Measurements from ENCODE around the gene IGF2R.

IGF2R gene

DNA sequence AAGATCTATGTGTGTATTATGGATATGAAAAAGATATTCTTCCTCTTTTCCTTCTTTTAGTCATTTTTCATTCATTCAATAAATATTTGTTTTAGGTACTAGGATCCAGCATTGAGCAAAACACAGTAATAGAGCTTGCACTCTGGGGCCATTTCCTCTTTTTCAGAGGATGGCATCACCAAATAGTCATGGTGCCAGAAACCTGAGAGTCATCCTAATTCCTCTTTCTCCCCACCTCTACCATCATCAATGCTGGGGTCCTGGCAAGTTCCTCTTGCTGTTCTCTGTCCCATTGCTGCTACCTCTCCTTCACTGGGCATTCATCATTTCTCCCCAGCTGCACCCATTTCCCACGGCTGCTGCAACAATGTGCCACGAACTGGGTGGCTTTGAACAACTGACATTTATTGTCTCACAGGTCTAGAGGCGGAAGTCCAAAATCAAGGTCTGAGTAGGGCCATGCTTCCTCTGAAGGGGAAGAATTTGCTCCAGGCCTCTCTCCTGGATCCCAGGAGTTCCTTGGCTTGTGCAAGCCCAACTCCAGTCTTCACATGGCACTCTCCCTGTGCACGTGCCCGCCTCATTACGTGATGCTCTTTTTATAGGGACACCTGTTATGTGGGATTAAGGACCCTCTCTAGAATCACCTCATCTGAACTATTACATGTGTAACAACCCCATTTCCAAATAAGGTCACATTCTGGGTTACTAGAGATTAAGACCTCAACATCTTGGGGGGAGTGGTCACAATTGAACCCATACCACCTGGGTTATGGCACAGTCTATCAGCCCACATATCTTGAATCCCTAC is 9.5 kb upstream of the IGF2R start:
- H3K4me3 ChIP-seq (ENCODE audit: low read depth, low read length) = no peak overlapping the region
- no peaks in the 10 kb centered on the region for H3K79me2 ChIP-seq
- no peaks in the 10 kb centered on the region for H3K27me3 ChIP-seq (ENCODE audit: control insufficient read depth, insufficient read depth, low read length)
- H3K9me3 ChIP-seq (ENCODE audit: control insufficient read depth, low read length) = no peaks in the 10 kb centered on the region
- H3K4me2 ChIP-seq (ENCODE audit: low read length) = no peak overlapping the region
- TF ChIP-seq, protein P1, sequence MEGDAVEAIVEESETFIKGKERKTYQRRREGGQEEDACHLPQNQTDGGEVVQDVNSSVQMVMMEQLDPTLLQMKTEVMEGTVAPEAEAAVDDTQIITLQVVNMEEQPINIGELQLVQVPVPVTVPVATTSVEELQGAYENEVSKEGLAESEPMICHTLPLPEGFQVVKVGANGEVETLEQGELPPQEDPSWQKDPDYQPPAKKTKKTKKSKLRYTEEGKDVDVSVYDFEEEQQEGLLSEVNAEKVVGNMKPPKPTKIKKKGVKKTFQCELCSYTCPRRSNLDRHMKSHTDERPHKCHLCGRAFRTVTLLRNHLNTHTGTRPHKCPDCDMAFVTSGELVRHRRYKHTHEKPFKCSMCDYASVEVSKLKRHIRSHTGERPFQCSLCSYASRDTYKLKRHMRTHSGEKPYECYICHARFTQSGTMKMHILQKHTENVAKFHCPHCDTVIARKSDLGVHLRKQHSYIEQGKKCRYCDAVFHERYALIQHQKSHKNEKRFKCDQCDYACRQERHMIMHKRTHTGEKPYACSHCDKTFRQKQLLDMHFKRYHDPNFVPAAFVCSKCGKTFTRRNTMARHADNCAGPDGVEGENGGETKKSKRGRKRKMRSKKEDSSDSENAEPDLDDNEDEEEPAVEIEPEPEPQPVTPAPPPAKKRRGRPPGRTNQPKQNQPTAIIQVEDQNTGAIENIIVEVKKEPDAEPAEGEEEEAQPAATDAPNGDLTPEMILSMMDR (IDR thresholded peaks at IDR 0.05) = no peak
- H3K27ac ChIP-seq = peak overlapping the region; percentile 11
- H3K9ac ChIP-seq = no peak overlapping the region
- H2AFZ ChIP-seq = peak overlapping the region; percentile 17
- H3K36me3 ChIP-seq (ENCODE audit: control insufficient read depth, insufficient read depth, low read length) = no peaks in the 10 kb centered on the region
- no peaks in the 10 kb centered on the region for H3K4me1 ChIP-seq

- Histone ChIP-seq H3K9ac (no peak overlapping the region), H3K79me2 (no peaks in the 10 kb centered on the region), H3K36me3 (ENCODE audit: control insufficient read depth, insufficient read depth, low read length) (no peaks in the 10 kb centered on the region), H3K4me3 (ENCODE audit: low read depth, low read length) (no peak overlapping the region), H3K27ac (peak overlapping the region; percentile 11), H3K4me1 (no peaks in the 10 kb centered on the region), H3K27me3 (ENCODE audit: control insufficient read depth, insufficient read depth, low read length) (no peaks in the 10 kb centered on the region), H2AFZ (peak overlapping the region; percentile 17), H3K9me3 (ENCODE audit: control insufficient read depth, low read length) (no peaks in the 10 kb centered on the region), H3K4me2 (ENCODE audit: low read length) (no peak overlapping the region)
- TF ChIP-seq, protein P1 (IDR thresholded peaks at IDR 0.05) = no peak
Observed at GRCh38 chr6:159959976-159960384, 8.9 kb upstream of the IGF2R start.

DNA sequence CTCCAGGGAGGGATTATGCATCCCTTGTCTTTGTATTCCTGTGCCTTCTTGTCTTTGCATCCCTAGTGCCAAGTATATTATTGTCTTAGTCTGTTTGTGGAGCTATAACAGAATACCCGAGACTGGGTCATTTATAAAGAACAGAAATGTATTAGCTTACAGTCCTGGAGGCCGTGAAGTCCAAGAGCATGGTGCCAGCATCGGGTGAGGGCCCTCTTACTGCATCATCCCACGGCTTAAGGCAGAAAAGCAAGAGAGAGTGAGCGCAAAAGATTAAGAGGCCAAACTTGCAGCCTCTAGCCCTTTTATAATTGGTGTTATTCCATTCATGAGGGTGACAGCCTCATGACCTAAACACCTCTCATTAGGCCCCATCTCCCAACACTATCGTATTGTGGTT is 8.4 kb upstream of the IGF2R start:
- Histone ChIP-seq H3K79me2 (no peaks in the 10 kb centered on the region), H3K4me1 (no peaks in the 10 kb centered on the region), H2AFZ (no peak overlapping the region), H3K27ac (no peak overlapping the region), H3K4me2 (ENCODE audit: low read length) (no peak overlapping the region), H3K36me3 (ENCODE audit: control insufficient read depth, insufficient read depth, low read length) (no peaks in the 10 kb centered on the region), H3K9ac (no peak overlapping the region), H3K27me3 (ENCODE audit: control insufficient read depth, insufficient read depth, low read length) (no peaks in the 10 kb centered on the region), H3K4me3 (ENCODE audit: low read depth, low read length) (no peak overlapping the region), H3K9me3 (ENCODE audit: control insufficient read depth, low read length) (no peaks in the 10 kb centered on the region)
- TF ChIP-seq, protein P1 (IDR thresholded peaks at IDR 0.05) = no peak

DNA sequence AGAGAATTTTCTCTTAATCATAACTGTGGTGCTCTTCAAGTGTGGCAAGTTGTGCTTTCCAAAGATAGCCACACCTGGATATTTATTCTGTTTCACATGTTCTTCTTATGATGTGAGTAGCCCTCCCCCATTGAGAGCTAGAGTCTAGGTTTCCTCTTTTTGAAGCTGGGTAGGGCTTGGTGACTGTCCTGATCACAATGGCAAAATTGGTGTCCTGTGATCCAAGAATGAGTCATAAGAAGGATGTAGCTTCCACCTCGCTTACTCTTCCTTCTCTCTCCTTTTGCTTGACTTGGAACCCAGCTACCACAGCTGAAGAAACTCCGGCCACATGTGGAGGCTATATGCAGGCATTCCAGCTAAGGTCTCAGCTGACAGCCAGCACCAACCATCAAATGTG is 7.4 kb upstream of the IGF2R start:
- H3K4me2 ChIP-seq (ENCODE audit: low read length) = no peak overlapping the region
- H3K9me3 ChIP-seq (ENCODE audit: control insufficient read depth, low read length) = no peaks in the 10 kb centered on the region
- H3K9ac ChIP-seq = no peak overlapping the region
- no peaks in the 10 kb centered on the region for H3K36me3 ChIP-seq (ENCODE audit: control insufficient read depth, insufficient read depth, low read length)
- no peaks in the 10 kb centered on the region for H3K79me2 ChIP-seq
- H3K27ac ChIP-seq = no peak overlapping the region
- TF ChIP-seq, protein P1 (IDR thresholded peaks at IDR 0.05) = no peak
- H2AFZ ChIP-seq = no peak overlapping the region
- no peaks in the 10 kb centered on the region for H3K27me3 ChIP-seq (ENCODE audit: control insufficient read depth, insufficient read depth, low read length)
- no peak overlapping the region for H3K4me3 ChIP-seq (ENCODE audit: low read depth, low read length)
- no peaks in the 10 kb centered on the region for H3K4me1 ChIP-seq

GRCh38 chr6:159963111-159963510 is 5.8 kb upstream of the IGF2R start:
- Histone ChIP-seq H2AFZ (no peak overlapping the region), H3K36me3 (ENCODE audit: control insufficient read depth, insufficient read depth, low read length) (no peaks in the 10 kb centered on the region), H3K9ac (no peak overlapping the region), H3K79me2 (no peaks in the 10 kb centered on the region), H3K27me3 (ENCODE audit: control insufficient read depth, insufficient read depth, low read length) (no peaks in the 10 kb centered on the region), H3K9me3 (ENCODE audit: control insufficient read depth, low read length) (no peaks in the 10 kb centered on the region), H3K27ac (no peak overlapping the region), H3K4me3 (ENCODE audit: low read depth, low read length) (no peak overlapping the region), H3K4me2 (ENCODE audit: low read length) (no peak overlapping the region), H3K4me1 (no peaks in the 10 kb centered on the region)
- TF ChIP-seq, protein P1 (IDR thresholded peaks at IDR 0.05) = no peak

Measured in parathyroid adenoma (tissue), 2 donors.